GM23248 (cell line): Measurements from ENCODE around the gene LLGL2.

ENCODE experiments used
- EZH2 ChIP-seq: fragments of 200-600 bp; sonication (generic); IDR thresholded peaks from 2 replicates; pipeline ENCODE4 v1.6.1; 2018; ENCODE audit warnings: antibody characterized with exemption, mild to moderate bottlenecking; ENCODE audit not compliant: insufficient read depth, poor library complexity, severe bottlenecking
- EZH2phosphoT487 ChIP-seq: fragments of 200-600 bp; sonication (generic); IDR thresholded peaks from 2 replicates; pipeline ENCODE4 v1.6.1; 2018; ENCODE audit warnings: antibody characterized with exemption, moderate library complexity, mild to moderate bottlenecking, low read depth; ENCODE audit not compliant: insufficient read depth

DNA sequence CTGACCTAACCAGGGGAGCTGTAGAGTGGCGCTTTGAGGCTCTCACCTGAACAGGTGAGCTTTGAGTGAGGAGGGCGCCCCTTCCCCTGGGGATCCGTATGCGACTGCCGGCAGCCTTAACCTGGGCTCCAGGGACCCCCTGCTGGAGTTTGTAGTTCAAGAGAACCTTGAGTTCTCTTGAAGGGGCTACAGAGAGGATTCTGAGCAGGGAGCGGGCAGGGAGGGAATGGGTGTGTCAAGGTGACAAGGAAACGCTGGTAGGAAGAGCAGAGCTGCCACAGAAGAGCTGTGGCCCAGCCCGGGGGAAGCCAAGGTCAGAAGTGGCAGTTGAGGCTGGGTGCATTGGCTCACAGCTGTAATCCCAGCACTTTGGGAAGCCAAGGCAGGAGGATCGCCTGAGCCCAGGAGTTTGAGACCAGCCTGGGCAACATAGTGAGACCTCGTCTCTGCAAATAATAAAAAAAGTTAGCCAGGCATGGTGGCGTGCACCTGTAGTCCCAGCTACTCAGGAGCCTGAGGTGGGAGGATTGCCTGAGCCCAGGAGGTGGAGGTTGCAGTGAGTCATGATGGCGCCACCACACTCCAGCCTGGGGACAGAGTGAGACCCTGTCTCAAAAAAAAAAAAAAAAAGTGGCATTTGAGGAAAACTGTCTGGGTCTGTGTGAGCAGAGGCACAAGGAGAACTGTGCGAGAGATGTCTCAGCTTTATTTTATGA lies 1.2 kb downstream of the LLGL2 start:
- TF ChIP-seq EZH2 (no peak), EZH2phosphoT487 (no peak)
